Stomach smooth muscle (tissue), 2 donors: Measurements from ENCODE around the gene HPGD.
A peak's percentile ranks its signal among the peaks of the same experiment; 100 is the strongest.

Experiments used
- H3K27ac ChIP-seq: one replicate; pipeline ENCODE4 v1.7.0; 2013; ENCODE audit warnings: mild to moderate bottlenecking, low read length, inconsistent platforms
- H3K27me3 ChIP-seq, 2 donors: one replicate each; pipeline ENCODE4 v1.7.0; 2013; ENCODE audit warnings: low read length in 2 of 2; ENCODE audit not compliant: insufficient read depth in 2 of 2, control insufficient read depth in 1 of 2
- H3K36me3 ChIP-seq, 2 donors: one replicate each; pipeline ENCODE4 v1.7.0; 2013; ENCODE audit warnings: low read length in 2 of 2; ENCODE audit not compliant: control insufficient read depth in 2 of 2, insufficient read depth in 2 of 2
- H3K4me1 ChIP-seq: one replicate; pipeline ENCODE4 v1.7.0; 2013; ENCODE audit warnings: low read length; ENCODE audit not compliant: control insufficient read depth, insufficient read depth
- H3K4me3 ChIP-seq, 2 donors: one replicate each; pipeline ENCODE4 v1.7.0; 2013; ENCODE audit warnings: low read length in 2 of 2
- H3K9ac ChIP-seq, 2 donors: one replicate each; pipeline ENCODE4 v1.7.0; 2013; ENCODE audit warnings: low read length in 2 of 2, mild to moderate bottlenecking in 1 of 2
- H3K9me3 ChIP-seq, 2 donors: one replicate each; pipeline ENCODE4 v1.7.0; 2013; ENCODE audit warnings: low read length in 2 of 2; ENCODE audit not compliant: control insufficient read depth in 2 of 2
- donor health status: healthy.
- donor health status: Pancreatic carcinoma.

Gene HPGD

GRCh38 chr4:174475528-174475927, 46.8 kb downstream of the HPGD start:
- no peaks in the 10 kb centered on the region for H3K27me3 ChIP-seq

DNA sequence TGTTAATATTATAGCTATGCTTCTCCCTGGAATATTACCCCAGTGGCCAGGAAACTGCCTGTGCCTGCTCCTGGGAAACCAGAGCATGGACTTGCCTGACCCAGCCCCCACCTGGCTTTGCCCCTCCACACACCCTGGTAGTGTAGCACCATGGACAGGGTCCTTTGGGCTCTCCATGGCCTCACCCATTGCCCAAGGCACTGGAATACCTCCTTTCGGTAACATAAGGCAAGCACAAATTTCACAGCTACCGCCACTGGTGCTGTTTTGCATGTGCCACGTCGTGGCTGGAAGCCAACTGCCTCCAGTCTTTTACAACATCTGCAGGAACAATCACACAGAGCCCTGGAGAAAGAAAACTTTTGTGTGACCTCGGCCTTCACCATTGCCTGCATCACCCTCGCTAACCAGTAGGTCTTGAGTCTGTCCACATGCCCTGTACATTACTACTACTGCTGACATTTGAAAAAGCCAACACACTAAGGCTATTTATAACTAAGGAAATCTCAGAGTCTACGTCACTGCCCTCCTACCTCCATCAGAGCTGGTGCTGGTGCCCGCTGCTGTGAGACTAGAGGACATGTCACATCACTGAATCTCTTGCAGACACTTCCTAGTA, 47.7 kb downstream of the HPGD start:
- Histone ChIP-seq H3K4me3 (no peak overlapping the region), H3K9me3 (no peaks in the 10 kb centered on the region), H3K27ac (no peak overlapping the region), H3K9ac (no peak overlapping the region), H3K36me3 (no peaks in the 10 kb centered on the region), H3K4me1 (no peaks in the 10 kb centered on the region), H3K27me3 (no peaks in the 10 kb centered on the region)

More at GRCh38 chr4:174475528-174475927, 46.8 kb downstream of the HPGD start:
- Histone ChIP-seq H3K9me3 (no peaks in the 10 kb centered on the region), H3K4me3 (no peak overlapping the region), H3K9ac (no peak overlapping the region), H3K4me1 (no peaks in the 10 kb centered on the region), H3K36me3 (no peaks in the 10 kb centered on the region), H3K27ac (no peak overlapping the region)

- H3K36me3 ChIP-seq = no peaks in the 10 kb centered on the region
- H3K27me3 ChIP-seq = no peaks in the 10 kb centered on the region
- no peak overlapping the region for H3K27ac ChIP-seq
- no peaks in the 10 kb centered on the region for H3K4me1 ChIP-seq
- no peak overlapping the region for H3K9ac ChIP-seq
- no peak overlapping the region for H3K4me3 ChIP-seq
- no peaks in the 10 kb centered on the region for H3K9me3 ChIP-seq
Measured at GRCh38 chr4:174467107-174467506, 55.2 kb downstream of the HPGD start.

GRCh38 chr4:174464949-174465348, 57.3 kb downstream of the HPGD start:
- H3K4me3 ChIP-seq = no peak overlapping the region
- no peaks in the 10 kb centered on the region for H3K9me3 ChIP-seq
- H3K9ac ChIP-seq = no peak overlapping the region
- no peaks in the 10 kb centered on the region for H3K36me3 ChIP-seq
- H3K27me3 ChIP-seq = no peaks in the 10 kb centered on the region
- no peak overlapping the region for H3K27ac ChIP-seq
- H3K4me1 ChIP-seq = no peaks in the 10 kb centered on the region

- Histone ChIP-seq H3K36me3 (no peaks in the 10 kb centered on the region), H3K9ac (no peak overlapping the region), H3K27ac (no peak overlapping the region), H3K9me3 (no peaks in the 10 kb centered on the region), H3K27me3 (no peaks in the 10 kb centered on the region), H3K4me3 (no peak overlapping the region), H3K4me1 (no peaks in the 10 kb centered on the region)
Measured at GRCh38 chr4:174461466-174462106, 60.7 kb downstream of the HPGD start.

- Histone ChIP-seq H3K4me1 (no peaks in the 10 kb centered on the region), H3K27me3 (no peaks in the 10 kb centered on the region), H3K9ac (no peak overlapping the region), H3K9me3 (no peaks in the 10 kb centered on the region), H3K27ac (peak overlapping the region; percentile 20), H3K36me3 (no peaks in the 10 kb centered on the region), H3K4me3 (no peak overlapping the region)
Measured at GRCh38 chr4:174460684-174461083, 61.6 kb downstream of the HPGD start.

DNA sequence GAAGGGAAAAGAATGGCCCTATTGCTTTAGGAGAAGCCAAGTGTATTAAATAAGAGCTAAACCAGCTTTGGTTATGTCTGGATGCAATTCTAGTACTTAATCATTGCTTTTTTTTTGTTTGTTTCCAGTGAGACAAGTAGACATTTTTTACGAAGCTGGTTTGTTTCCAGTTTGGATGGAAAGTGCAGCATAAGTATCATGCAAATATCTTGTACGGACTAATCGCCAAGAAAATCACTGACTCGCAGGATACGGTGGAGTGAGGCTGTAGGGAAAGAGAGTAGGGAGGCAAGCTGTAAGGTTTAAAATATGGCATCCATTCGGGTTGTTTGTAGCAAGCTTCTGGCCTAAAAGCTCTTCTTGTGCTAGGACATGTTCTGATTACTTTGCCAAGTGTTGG, 64.8 kb downstream of the HPGD start:
- Histone ChIP-seq H3K36me3 (no peaks in the 10 kb centered on the region), H3K27ac (peak overlapping the region; percentile 18), H3K9me3 (no peaks in the 10 kb centered on the region), H3K27me3 (no peaks in the 10 kb centered on the region), H3K9ac (no peak overlapping the region), H3K4me3 (peak overlapping the region in 1 of 2 donors; percentile 41), H3K4me1 (no peaks in the 10 kb centered on the region)

GRCh38 chr4:174454815-174455473, 67.3 kb downstream of the HPGD start:
- Histone ChIP-seq H3K9me3 (no peaks in the 10 kb centered on the region), H3K27me3 (no peaks in the 10 kb centered on the region), H3K4me3 (no peak overlapping the region), H3K9ac (no peak overlapping the region), H3K36me3 (no peaks in the 10 kb centered on the region), H3K27ac (no peak overlapping the region), H3K4me1 (peaks cover 4% of the 10 kb centered on the region)

- peaks cover 4% of the 10 kb centered on the region for H3K4me1 ChIP-seq
- no peaks in the 10 kb centered on the region for H3K9me3 ChIP-seq
- no peaks in the 10 kb centered on the region for H3K27me3 ChIP-seq
- H3K9ac ChIP-seq = no peak overlapping the region
- peak overlapping the region; percentile 1 for H3K27ac ChIP-seq
- no peak overlapping the region for H3K4me3 ChIP-seq
- H3K36me3 ChIP-seq = no peaks in the 10 kb centered on the region
Measured at GRCh38 chr4:174451718-174452296, 70.5 kb downstream of the HPGD start.

DNA sequence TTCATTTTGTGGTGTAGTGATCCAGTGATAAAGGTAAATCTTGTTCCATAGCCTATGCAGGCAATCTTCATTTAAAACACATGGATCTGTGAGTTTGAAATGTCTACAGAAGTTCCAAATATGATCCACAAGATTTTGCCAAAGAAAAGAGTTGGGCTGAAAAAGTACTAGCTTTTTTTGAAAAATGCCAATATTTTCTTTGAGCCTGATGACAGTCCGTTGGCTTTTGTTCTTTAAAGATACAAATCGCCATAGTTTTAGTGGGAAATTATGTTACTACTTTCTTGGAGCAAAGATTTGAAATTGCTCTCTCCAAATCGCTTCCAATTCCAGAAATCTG, 71.5 kb downstream of the HPGD start:
- Histone ChIP-seq H3K27me3 (no peaks in the 10 kb centered on the region), H3K9me3 (no peaks in the 10 kb centered on the region), H3K4me3 (no peak overlapping the region), H3K27ac (no peak overlapping the region), H3K9ac (no peak overlapping the region), H3K4me1 (peaks cover 4% of the 10 kb centered on the region), H3K36me3 (no peaks in the 10 kb centered on the region)
